CD4-positive, alpha-beta T cell treated with Interleukin-15 for 1 hour (primary cell): ENCODE data around the gene AFF3.
A peak's percentile ranks its signal among the peaks of the same experiment; 100 is the strongest.
"Not testable (repeated sequence)": the region's sequence is repeated elsewhere in the genome, so short reads cannot be mapped to it uniquely, and the experiment has no call there.

Experiments used
- DNase-seq: peaks from one replicate; pipeline ENCODE4 v3.0.0-alpha.2; 2020

AFF3 gene

GRCh38 chr2:99562516-99562915, 579.9 kb downstream of the AFF3 start:
- DNase-seq, result no peak

- DNase-seq, result no peak
Observed at GRCh38 chr2:99561804-99562203, 580.6 kb downstream of the AFF3 start.

GRCh38 chr2:99559075-99559662, 583.2 kb downstream of the AFF3 start:
- peak; percentile 74 for DNase-seq

GRCh38 chr2:99555404-99555803, 587.0 kb downstream of the AFF3 start:
- DNase-seq, result no peak

- DNase-seq, result no peak
Observed at GRCh38 chr2:99554871-99555270, 587.5 kb downstream of the AFF3 start.

- no peak for DNase-seq
Observed at GRCh38 chr2:99554238-99554637, 588.2 kb downstream of the AFF3 start.

- DNase-seq, result no peak
Observed at GRCh38 chr2:99552529-99552928, 589.9 kb downstream of the AFF3 start.

- no peak for DNase-seq
Observed at GRCh38 chr2:99550368-99550767, 592.0 kb downstream of the AFF3 start.

- no peak for DNase-seq
Observed at GRCh38 chr2:99545604-99546003, 596.8 kb downstream of the AFF3 start.

- DNase-seq, result no peak
Observed at GRCh38 chr2:99545066-99545465, 597.3 kb downstream of the AFF3 start.

- no peak for DNase-seq
Observed at GRCh38 chr2:99544608-99545007, 597.8 kb downstream of the AFF3 start.

GRCh38 chr2:99543247-99543646, 599.1 kb downstream of the AFF3 start:
- DNase-seq, result no peak

GRCh38 chr2:99537910-99538485, 604.4 kb downstream of the AFF3 start:
- no peak for DNase-seq

- no peak for DNase-seq
Observed at GRCh38 chr2:99524056-99524455, 618.3 kb downstream of the AFF3 start.

- DNase-seq, result no peak
Observed at GRCh38 chr2:99522157-99522556, 620.2 kb downstream of the AFF3 start.

GRCh38 chr2:99520813-99521212, 621.6 kb downstream of the AFF3 start:
- no peak for DNase-seq

GRCh38 chr2:99520195-99520594, 622.2 kb downstream of the AFF3 start:
- DNase-seq, result no peak

GRCh38 chr2:99514357-99514756, 628.0 kb downstream of the AFF3 start:
- no peak for DNase-seq

GRCh38 chr2:99512181-99512591, 630.2 kb downstream of the AFF3 start:
- no peak for DNase-seq

GRCh38 chr2:99509387-99509786, 633.0 kb downstream of the AFF3 start:
- DNase-seq, result no peak

GRCh38 chr2:99507937-99508818, 634.2 kb downstream of the AFF3 start:
- no peak for DNase-seq

- DNase-seq, result no peak
Observed at GRCh38 chr2:99504844-99505584, 637.4 kb downstream of the AFF3 start.

GRCh38 chr2:99503662-99504416, 638.6 kb downstream of the AFF3 start:
- DNase-seq, result not testable (repeated sequence)
